GM21723 (cell line): Measurements from ENCODE around the gene MACC1.
A peak's percentile ranks its signal among the peaks of the same experiment; 100 is the strongest.

Source experiments
- ATAC-seq: cut with Tn5 transposase; IDR thresholded peaks from one replicate; pipeline ENCODE4 v1.9.1; 2021; ENCODE audit warnings: mild to moderate bottlenecking, moderate library complexity; ENCODE audit not compliant: unreplicated experiment

MACC1 gene

GRCh38 chr7:20217193-20217948 lies at the start of gene MACC1:
Gene MACC1 (minus strand): TSS chr7:20217384. CDS start chr7:20161862, 55,522 bp downstream.
- ATAC-seq = peak; percentile 56

- no peak for ATAC-seq
Measured at GRCh38 chr7:20264623-20265022, 47.4 kb upstream of the MACC1 start.

- ATAC-seq = no peak
Measured at GRCh38 chr7:20260223-20260622, 43.0 kb upstream of the MACC1 start.

- no peak for ATAC-seq
Measured at GRCh38 chr7:20257212-20257611, 40.0 kb upstream of the MACC1 start.

GRCh38 chr7:20249920-20250319 lies 32.7 kb upstream of the MACC1 start:
- ATAC-seq = no peak

- no peak for ATAC-seq
Measured at GRCh38 chr7:20249376-20249775, 32.2 kb upstream of the MACC1 start.

GRCh38 chr7:20246236-20246635 lies 29.1 kb upstream of the MACC1 start:
- ATAC-seq = no peak

- ATAC-seq = no peak
Measured at GRCh38 chr7:20244334-20245120, 27.3 kb upstream of the MACC1 start.

- no peak for ATAC-seq
Measured at GRCh38 chr7:20241911-20242261, 24.7 kb upstream of the MACC1 start.

- no peak for ATAC-seq
Measured at GRCh38 chr7:20241194-20241910, 24.2 kb upstream of the MACC1 start.

- ATAC-seq = peak; percentile 48
Measured at GRCh38 chr7:20240080-20240926, 23.1 kb upstream of the MACC1 start.

GRCh38 chr7:20238754-20239324 lies 21.7 kb upstream of the MACC1 start:
- ATAC-seq = peak; percentile 89

- no peak for ATAC-seq
Measured at GRCh38 chr7:20238194-20238753, 21.1 kb upstream of the MACC1 start.

GRCh38 chr7:20237464-20238193 lies 20.4 kb upstream of the MACC1 start:
- ATAC-seq = no peak

- ATAC-seq = no peak
Measured at GRCh38 chr7:20236790-20237189, 19.6 kb upstream of the MACC1 start.

GRCh38 chr7:20236043-20236442 lies 18.9 kb upstream of the MACC1 start:
- no peak for ATAC-seq

GRCh38 chr7:20235288-20235687 lies 18.1 kb upstream of the MACC1 start:
- no peak for ATAC-seq

GRCh38 chr7:20233362-20233761 lies 16.2 kb upstream of the MACC1 start:
- ATAC-seq = no peak

GRCh38 chr7:20232848-20233247 lies 15.7 kb upstream of the MACC1 start:
- ATAC-seq = no peak
